ENCODE results near the gene POLE.

DNA sequence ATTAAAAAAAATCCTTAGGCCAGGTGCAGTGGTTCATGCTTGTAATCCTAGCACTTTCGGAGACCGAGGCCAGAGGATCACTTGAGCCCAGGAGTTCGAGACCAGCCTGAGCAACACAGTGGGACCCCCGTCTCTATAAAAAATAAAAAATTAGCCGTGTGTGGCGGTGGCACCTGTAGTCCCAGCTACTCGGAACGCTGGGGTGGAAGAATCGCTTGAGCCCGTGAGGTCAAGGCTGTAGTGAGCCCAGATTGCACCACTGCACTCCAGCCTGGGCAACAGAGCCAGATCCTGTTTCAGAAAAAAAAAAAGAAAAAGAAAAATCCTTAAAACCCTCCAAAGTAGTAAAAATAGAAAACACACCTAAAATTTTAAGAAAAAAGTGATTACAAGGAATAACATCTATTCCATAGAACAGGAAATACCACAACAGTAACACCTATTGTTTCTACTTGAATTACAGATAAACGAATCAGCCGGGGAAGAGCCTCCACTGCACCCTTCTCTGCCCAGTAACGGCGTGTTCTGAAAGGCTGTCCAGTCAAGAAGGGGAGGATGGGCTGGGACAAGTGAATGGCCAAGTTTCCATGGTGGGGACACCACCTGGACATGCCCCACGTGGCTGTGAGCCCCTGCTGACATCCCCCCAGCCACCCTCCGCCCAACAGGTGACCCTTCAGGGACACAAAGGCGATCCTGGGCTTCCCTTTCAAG lies 17.8 kb downstream of the POLE start:
- TF ChIP-seq, protein P1, sequence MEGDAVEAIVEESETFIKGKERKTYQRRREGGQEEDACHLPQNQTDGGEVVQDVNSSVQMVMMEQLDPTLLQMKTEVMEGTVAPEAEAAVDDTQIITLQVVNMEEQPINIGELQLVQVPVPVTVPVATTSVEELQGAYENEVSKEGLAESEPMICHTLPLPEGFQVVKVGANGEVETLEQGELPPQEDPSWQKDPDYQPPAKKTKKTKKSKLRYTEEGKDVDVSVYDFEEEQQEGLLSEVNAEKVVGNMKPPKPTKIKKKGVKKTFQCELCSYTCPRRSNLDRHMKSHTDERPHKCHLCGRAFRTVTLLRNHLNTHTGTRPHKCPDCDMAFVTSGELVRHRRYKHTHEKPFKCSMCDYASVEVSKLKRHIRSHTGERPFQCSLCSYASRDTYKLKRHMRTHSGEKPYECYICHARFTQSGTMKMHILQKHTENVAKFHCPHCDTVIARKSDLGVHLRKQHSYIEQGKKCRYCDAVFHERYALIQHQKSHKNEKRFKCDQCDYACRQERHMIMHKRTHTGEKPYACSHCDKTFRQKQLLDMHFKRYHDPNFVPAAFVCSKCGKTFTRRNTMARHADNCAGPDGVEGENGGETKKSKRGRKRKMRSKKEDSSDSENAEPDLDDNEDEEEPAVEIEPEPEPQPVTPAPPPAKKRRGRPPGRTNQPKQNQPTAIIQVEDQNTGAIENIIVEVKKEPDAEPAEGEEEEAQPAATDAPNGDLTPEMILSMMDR (conservative IDR thresholded peaks at IDR 0.05 in 1 of 2, IDR thresholded peaks at IDR 0.05 in 1 of 2; ENCODE audit: low read depth in 1 of 2, low read length in 2 of 2): no peak
- no peak for TF ChIP-seq EZH2 (IDR thresholded peaks at IDR 0.05; ENCODE audit: low read length, missing control alignments)

Measured in fibroblast of lung (primary cell).